Measurements from ENCODE around the gene CPNE6.

DNA sequence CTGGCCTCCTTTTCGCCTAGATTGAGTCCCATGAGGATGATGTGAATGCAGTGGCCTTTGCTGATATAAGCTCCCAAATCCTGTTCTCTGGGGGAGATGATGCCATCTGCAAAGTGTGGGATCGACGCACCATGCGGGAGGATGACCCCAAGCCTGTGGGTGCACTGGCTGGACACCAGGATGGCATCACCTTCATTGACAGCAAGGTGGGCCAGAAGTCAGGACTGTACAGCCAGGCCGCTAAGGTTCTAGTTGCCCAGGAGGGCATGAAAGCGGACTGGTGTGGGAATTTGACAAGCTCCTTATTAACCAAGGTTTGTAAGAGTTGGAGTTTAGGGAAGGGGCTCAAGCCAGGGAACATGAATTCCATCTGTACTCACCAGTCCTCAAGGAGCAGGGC lies 48.3 kb downstream of the CPNE6 start:
- TF ChIP-seq, protein P1, sequence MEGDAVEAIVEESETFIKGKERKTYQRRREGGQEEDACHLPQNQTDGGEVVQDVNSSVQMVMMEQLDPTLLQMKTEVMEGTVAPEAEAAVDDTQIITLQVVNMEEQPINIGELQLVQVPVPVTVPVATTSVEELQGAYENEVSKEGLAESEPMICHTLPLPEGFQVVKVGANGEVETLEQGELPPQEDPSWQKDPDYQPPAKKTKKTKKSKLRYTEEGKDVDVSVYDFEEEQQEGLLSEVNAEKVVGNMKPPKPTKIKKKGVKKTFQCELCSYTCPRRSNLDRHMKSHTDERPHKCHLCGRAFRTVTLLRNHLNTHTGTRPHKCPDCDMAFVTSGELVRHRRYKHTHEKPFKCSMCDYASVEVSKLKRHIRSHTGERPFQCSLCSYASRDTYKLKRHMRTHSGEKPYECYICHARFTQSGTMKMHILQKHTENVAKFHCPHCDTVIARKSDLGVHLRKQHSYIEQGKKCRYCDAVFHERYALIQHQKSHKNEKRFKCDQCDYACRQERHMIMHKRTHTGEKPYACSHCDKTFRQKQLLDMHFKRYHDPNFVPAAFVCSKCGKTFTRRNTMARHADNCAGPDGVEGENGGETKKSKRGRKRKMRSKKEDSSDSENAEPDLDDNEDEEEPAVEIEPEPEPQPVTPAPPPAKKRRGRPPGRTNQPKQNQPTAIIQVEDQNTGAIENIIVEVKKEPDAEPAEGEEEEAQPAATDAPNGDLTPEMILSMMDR (conservative IDR thresholded peaks at IDR 0.05; ENCODE audit: low read depth, low read length) = no peak
- no peak for TF ChIP-seq EZH2 (IDR thresholded peaks at IDR 0.05; ENCODE audit: borderline replicate concordance, low read depth, low read length, poor library complexity, severe bottlenecking)

All from A673 (cell line).